Measurements from ENCODE around the gene DNAJB7.
"Not testable (repeated sequence)": the region's sequence is repeated elsewhere in the genome, so short reads cannot be mapped to it uniquely, and the experiment has no call there.

The DNAJB7 gene

GRCh38 chr22:40838486-40838885 is 23.4 kb downstream of the DNAJB7 start:
- no peak for FAIRE-seq

DNA sequence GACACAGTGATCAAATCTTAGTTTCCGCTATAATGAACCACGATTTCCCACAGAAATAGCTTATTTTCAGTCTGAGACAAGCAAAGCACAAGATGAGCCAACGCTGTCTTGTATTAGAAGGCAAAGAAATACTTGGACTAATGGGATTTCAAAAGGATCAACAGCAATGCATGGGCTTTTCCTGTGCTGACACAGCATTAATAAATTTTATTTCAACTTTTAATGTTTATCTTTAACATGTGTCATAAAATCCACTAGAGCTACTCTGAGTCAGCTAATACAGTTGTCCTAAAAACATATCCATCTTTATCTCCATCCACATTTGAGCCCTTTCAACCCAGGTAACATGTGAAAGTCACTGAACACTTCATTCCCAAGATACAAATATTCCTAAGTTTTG is 27.3 kb downstream of the DNAJB7 start:
- FAIRE-seq, result no peak

DNA sequence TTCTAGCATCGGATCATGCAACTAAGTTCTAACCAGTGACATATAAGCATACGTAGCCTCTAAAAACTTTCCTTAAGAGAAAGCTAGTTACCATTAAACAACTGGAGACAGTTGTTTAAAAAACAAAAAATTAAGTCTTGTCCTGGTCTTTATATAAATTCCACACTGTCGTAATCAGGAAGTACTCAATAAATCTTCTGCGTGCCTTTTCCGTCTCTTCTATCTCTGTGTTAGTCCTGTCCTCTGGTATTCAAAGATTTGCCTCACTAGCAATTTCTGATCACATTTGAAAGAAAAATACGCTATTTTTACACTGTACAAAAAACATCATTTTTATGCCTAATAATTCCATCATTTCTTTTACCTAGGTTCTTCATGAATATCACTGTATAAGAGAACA is 32.8 kb downstream of the DNAJB7 start:
- FAIRE-seq, result no peak

DNA sequence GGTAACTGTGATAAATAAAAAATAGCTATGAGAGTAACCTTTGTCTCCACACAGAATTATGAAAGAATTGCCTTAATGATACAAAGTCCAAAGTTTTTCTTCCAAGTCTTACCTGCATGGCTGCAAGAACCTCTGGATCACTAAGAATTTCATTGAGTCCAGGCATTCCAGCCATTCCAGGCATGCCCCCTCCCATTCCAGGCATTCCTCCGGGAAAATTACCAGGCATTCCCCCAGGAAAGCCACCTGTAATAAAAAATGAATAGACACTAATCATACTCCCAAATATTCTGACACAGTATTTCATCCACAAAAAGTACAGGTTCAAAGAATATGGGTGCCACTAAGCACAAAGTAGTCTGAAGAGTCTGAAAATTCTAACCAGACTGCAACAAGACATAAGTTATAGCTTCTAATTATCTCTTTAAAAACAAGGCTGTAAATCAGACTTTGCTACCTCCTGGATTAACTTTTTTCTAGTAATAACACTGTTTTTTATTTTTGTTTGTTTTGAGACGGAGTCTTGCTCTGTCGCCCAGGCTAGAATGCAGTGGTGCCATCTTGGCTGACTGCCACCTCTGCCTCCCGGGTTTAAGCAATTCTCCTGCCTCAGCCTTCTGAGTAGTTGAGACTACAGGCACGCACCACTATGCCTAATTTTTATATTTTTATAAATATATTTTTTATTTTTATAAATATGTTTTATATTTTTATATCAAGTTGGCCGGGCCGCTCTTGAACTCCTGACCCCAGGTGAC is 34.8 kb downstream of the DNAJB7 start:
- no peak for FAIRE-seq

- not testable (repeated sequence) for FAIRE-seq
Observed at GRCh38 chr22:40826292-40826691, 35.6 kb downstream of the DNAJB7 start.

DNA sequence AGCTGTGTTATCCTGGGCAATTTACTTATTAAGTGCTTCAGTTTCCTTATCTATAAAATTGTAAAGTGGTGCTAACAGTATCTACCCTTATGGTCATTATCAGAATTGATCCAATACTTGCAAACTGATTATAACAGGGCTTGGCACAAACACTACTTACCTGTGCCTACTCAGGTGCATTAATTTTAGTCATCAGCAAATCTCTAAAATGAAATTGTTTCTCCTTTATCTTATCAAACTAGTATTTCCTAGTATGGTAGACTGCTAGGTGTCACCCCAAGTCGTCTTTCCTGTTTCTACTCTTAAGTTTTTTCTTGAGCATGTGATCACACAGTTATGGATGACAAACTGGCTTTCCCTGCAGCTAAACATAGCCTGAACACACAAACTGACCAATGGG is 38.5 kb downstream of the DNAJB7 start:
- FAIRE-seq, result no peak

DNA sequence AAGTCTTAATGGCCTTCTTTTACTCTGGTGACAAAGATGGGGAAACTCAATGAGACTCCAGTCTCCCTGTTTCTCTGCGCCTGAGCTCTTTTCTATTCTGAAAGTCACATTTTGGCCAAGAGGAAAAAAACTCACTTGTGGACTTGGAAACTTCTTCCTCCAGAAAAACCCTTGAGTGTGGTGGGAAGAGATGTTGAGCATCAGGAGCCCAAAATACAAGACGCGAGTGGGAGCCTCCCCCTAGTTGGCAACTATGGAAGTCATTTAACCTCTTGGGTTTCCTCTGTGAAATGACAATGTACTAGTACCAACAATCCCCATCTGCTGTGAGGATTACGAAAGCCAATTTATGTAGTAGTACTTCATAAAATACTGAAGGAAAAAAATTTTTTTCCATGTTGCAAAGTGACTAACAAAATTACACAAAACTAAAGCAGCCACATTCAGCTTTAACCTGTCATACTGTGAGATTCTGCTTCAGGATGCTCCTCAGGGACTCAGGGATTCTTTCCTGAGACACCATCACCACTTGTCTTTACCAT is 42.2 kb downstream of the DNAJB7 start:
- no peak for FAIRE-seq

GRCh38 chr22:40818747-40819598 is 42.9 kb downstream of the DNAJB7 start, which contains the start of gene SLC25A17:
SLC25A17 (minus strand) TSS chr22:40819346; CDS start chr22:40819248, 98 bp downstream.
- no peak for FAIRE-seq

DNA sequence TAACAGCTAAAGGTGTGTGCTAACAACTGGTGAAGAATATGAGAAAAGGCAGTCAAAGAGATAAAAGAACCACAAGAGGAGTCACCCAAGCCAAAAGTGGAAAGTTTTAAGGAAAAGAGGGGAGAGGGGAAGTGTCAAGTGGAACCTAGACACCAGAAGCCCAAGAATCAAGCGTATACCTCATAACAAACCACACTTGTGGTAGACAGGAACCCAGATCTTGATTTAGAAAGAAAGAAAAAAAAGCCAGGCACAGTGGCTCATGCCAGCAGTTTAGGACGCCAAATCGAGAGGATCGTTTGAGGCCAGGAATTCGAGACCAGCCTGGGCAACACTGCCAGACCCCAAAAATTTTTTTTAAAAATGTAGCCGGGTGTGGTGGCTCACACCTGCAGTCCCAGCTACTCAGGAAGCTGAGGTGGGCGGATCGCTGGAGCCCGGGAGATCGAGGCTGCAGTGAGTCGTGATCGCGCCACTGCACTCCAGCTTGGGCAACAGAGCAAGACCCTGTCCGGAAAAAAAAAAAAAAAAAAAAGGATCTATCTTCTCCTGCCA is 43.6 kb downstream of the DNAJB7 start:
- FAIRE-seq, result no peak

GRCh38 chr22:40817737-40818136 is 44.2 kb downstream of the DNAJB7 start:
- no peak for FAIRE-seq

DNA sequence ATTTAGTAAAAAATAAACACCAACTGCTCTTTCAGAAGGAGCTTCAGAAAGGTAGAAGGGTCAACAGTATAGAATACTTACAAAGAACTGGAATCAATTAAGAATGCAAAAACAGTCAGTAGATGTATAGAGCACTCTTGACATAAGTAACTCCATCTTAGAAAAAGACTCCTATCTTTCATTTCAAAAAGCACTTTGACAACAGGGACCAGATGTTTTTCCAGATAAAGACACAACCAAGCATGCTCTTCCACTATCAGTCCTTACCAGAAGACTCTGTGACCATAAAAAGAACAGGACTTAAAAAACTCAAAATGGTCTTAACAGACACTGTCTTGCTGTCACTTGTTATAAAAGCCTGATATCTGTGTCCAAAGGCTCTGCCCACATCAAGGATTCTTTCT is 48.0 kb downstream of the DNAJB7 start:
- FAIRE-seq, result no peak
